ES-I3 (cell line): ENCODE data around the gene GLIPR1L1.

ENCODE experiments used
- H3K36me3 ChIP-seq: 2 replicates; pipeline ENCODE4 v1.6.1; 2013; ENCODE audit warnings: mild to moderate bottlenecking, low read length, control low read depth, moderate library complexity; ENCODE audit not compliant: insufficient read depth
- H3K4me1 ChIP-seq: 2 replicates; pipeline ENCODE4 v1.6.1; 2013; ENCODE audit warnings: mild to moderate bottlenecking, control low read depth, low read length; ENCODE audit not compliant: insufficient read depth
- H3K9ac ChIP-seq: 2 replicates; pipeline ENCODE4 v1.6.1; 2013; ENCODE audit warnings: low read depth, mild to moderate bottlenecking, low read length, moderate library complexity
- H3K9me3 ChIP-seq: 2 replicates; pipeline ENCODE4 v1.6.1; 2013; ENCODE audit warnings: mild to moderate bottlenecking, low read length, moderate library complexity; ENCODE audit not compliant: control insufficient read depth, insufficient read depth

The GLIPR1L1 gene

GRCh38 chr12:75334384-75335030, at the start of gene GLIPR1L1:
TSS of gene GLIPR1L1 (plus strand) at chr12:75334670. CDS start at chr12:75334729, 59 bp downstream.
- peak within 1 kb of the TSS; percentile 64 for H3K9ac ChIP-seq
- H3K9me3 ChIP-seq: no peaks in the 10 kb centered on the region
- H3K4me1 ChIP-seq: no peaks in the 10 kb centered on the region
- H3K36me3 ChIP-seq: no peaks in the 10 kb centered on the region

GRCh38 chr12:75288860-75289259, 45.6 kb upstream of the GLIPR1L1 start:
- no peak overlapping the region for H3K9ac ChIP-seq
- no peaks in the 10 kb centered on the region for H3K9me3 ChIP-seq
- no peaks in the 10 kb centered on the region for H3K4me1 ChIP-seq
- H3K36me3 ChIP-seq: no peaks in the 10 kb centered on the region

GRCh38 chr12:75289753-75290152, 44.7 kb upstream of the GLIPR1L1 start:
- Histone ChIP-seq H3K9me3 (no peaks in the 10 kb centered on the region), H3K4me1 (no peaks in the 10 kb centered on the region), H3K36me3 (no peaks in the 10 kb centered on the region), H3K9ac (no peak overlapping the region)

GRCh38 chr12:75291014-75291413, 43.5 kb upstream of the GLIPR1L1 start:
- Histone ChIP-seq H3K9me3 (no peaks in the 10 kb centered on the region), H3K9ac (no peak overlapping the region)

GRCh38 chr12:75294336-75294735, 40.1 kb upstream of the GLIPR1L1 start:
- no peaks in the 10 kb centered on the region for H3K9me3 ChIP-seq
- no peaks in the 10 kb centered on the region for H3K36me3 ChIP-seq
- H3K9ac ChIP-seq: no peak overlapping the region
- H3K4me1 ChIP-seq: peaks cover 7% of the 10 kb centered on the region; the same call in 1 of the 2 replicates

More at GRCh38 chr12:75291014-75291413, 43.5 kb upstream of the GLIPR1L1 start:
- Histone ChIP-seq H3K36me3 (no peaks in the 10 kb centered on the region), H3K4me1 (peaks cover 7% of the 10 kb centered on the region; the same call in 1 of the 2 replicates)

- no peak overlapping the region for H3K9ac ChIP-seq
These were observed 39.7 kb upstream of the GLIPR1L1 start for GRCh38 chr12:75294797-75295196.

GRCh38 chr12:75302225-75302624, 32.2 kb upstream of the GLIPR1L1 start:
- Histone ChIP-seq H3K4me1 (no peaks in the 10 kb centered on the region), H3K9ac (no peak overlapping the region), H3K36me3 (no peaks in the 10 kb centered on the region), H3K9me3 (no peaks in the 10 kb centered on the region)

More at GRCh38 chr12:75294797-75295196, 39.7 kb upstream of the GLIPR1L1 start:
- peaks cover 7% of the 10 kb centered on the region; the same call in 1 of the 2 replicates for H3K4me1 ChIP-seq
- no peaks in the 10 kb centered on the region for H3K36me3 ChIP-seq
- no peaks in the 10 kb centered on the region for H3K9me3 ChIP-seq

- H3K36me3 ChIP-seq: no peaks in the 10 kb centered on the region
- no peak overlapping the region for H3K9ac ChIP-seq
- H3K9me3 ChIP-seq: no peaks in the 10 kb centered on the region
- H3K4me1 ChIP-seq: no peaks in the 10 kb centered on the region
These were observed 31.7 kb upstream of the GLIPR1L1 start for GRCh38 chr12:75302781-75303180.

- Histone ChIP-seq H3K36me3 (no peaks in the 10 kb centered on the region), H3K4me1 (no peaks in the 10 kb centered on the region), H3K9ac (no peak overlapping the region), H3K9me3 (no peaks in the 10 kb centered on the region)
These were observed 28.8 kb upstream of the GLIPR1L1 start for GRCh38 chr12:75305412-75306332.

GRCh38 chr12:75308279-75308678, 26.2 kb upstream of the GLIPR1L1 start:
- Histone ChIP-seq H3K9ac (no peak overlapping the region), H3K36me3 (no peaks in the 10 kb centered on the region), H3K4me1 (no peaks in the 10 kb centered on the region), H3K9me3 (no peaks in the 10 kb centered on the region)

- H3K9me3 ChIP-seq: no peaks in the 10 kb centered on the region
- no peaks in the 10 kb centered on the region for H3K4me1 ChIP-seq
- H3K36me3 ChIP-seq: no peaks in the 10 kb centered on the region
- H3K9ac ChIP-seq: no peak overlapping the region
These were observed 23.1 kb upstream of the GLIPR1L1 start for GRCh38 chr12:75311369-75311768.

GRCh38 chr12:75315518-75315917, 19.0 kb upstream of the GLIPR1L1 start:
- no peaks in the 10 kb centered on the region for H3K9me3 ChIP-seq

GRCh38 chr12:75317784-75318183, 16.7 kb upstream of the GLIPR1L1 start:
- H3K36me3 ChIP-seq: no peaks in the 10 kb centered on the region
- no peak overlapping the region for H3K9ac ChIP-seq
- H3K9me3 ChIP-seq: no peaks in the 10 kb centered on the region
- H3K4me1 ChIP-seq: no peaks in the 10 kb centered on the region

More at GRCh38 chr12:75315518-75315917, 19.0 kb upstream of the GLIPR1L1 start:
- H3K9ac ChIP-seq: no peak overlapping the region
- H3K36me3 ChIP-seq: no peaks in the 10 kb centered on the region
- H3K4me1 ChIP-seq: no peaks in the 10 kb centered on the region

- Histone ChIP-seq H3K9ac (no peak overlapping the region), H3K9me3 (no peaks in the 10 kb centered on the region), H3K36me3 (no peaks in the 10 kb centered on the region), H3K4me1 (no peaks in the 10 kb centered on the region)
These were observed 12.0 kb upstream of the GLIPR1L1 start for GRCh38 chr12:75322464-75322863.

GRCh38 chr12:75323663-75324062, 10.8 kb upstream of the GLIPR1L1 start:
- no peak overlapping the region for H3K9ac ChIP-seq
- H3K36me3 ChIP-seq: no peaks in the 10 kb centered on the region
- no peaks in the 10 kb centered on the region for H3K9me3 ChIP-seq
- H3K4me1 ChIP-seq: no peaks in the 10 kb centered on the region
